ENCODE results near the gene PARD3.

- TF ChIP-seq CTCF (IDR thresholded peaks at IDR 0.05) (no peak), POLR2A (IDR thresholded peaks at IDR 0.05) (no peak), EP300 (IDR thresholded peaks at IDR 0.05) (no peak)
Measured at GRCh38 chr10:34382626-34383025, 432.5 kb downstream of the PARD3 start.
